K562 (cell line): ENCODE results near the gene TMED4. TPM values are rescaled to one million over a fixed set of nuclear protein-coding genes. Genes with fewer than 3 reads are reported as not detected.

Experiments
- FIP1L1 ChIP-seq: fragments of 200-400 bp; formaldehyde crosslinking; IDR thresholded peaks from 2 replicates; pipeline ENCODE4 v1.6.1; 2018; ENCODE audit warnings: mild to moderate bottlenecking, low read depth, low read length; ENCODE audit not compliant: poor library complexity, severe bottlenecking
- FOXO4 ChIP-seq: fragments of 450-650 bp; formaldehyde crosslinking; IDR thresholded peaks from 2 replicates; pipeline ENCODE4 v1.4.0; 2020; ENCODE audit warnings: mild to moderate bottlenecking, moderate library complexity
- HMG20B ChIP-seq: fragments of 250-450 bp; sonication (Bioruptor Pico); IDR thresholded peaks from 2 replicates; pipeline ENCODE4 v1.5.0; 2021; ENCODE audit warnings: mild to moderate bottlenecking
- MBD1 ChIP-seq: fragments of 250-450 bp; sonication (Bioruptor Pico); IDR thresholded peaks from 2 replicates; pipeline ENCODE4 v1.8.0; 2022; ENCODE audit warnings: inconsistent platforms
- NFIC ChIP-seq: fragments of 450-650 bp; IDR thresholded peaks from 2 replicates; pipeline ENCODE4 v1.6.1; 2017; ENCODE audit warnings: mild to moderate bottlenecking, inconsistent platforms
- NFRKB ChIP-seq: fragments of 450-650 bp; IDR thresholded peaks from 2 replicates; pipeline ENCODE4 v1.6.1; 2016; ENCODE audit warnings: low read depth
- NR1H2 ChIP-seq: sonication (generic); formaldehyde crosslinking; IDR thresholded peaks from 2 replicates; pipeline ENCODE4 v1.4.0; 2020; ENCODE audit warnings: mild to moderate bottlenecking, missing genetic modification reagents
- RHOXF2B ChIP-seq: fragments of 250-450 bp; sonication (Bioruptor Pico); conservative IDR thresholded peaks from 2 replicates; pipeline ENCODE4 v1.5.1; 2021
- SIRT6 ChIP-seq: IDR thresholded peaks from one replicate; pipeline ENCODE4 v1.6.1; 2012; ENCODE audit warnings: low read depth, mild to moderate bottlenecking, control low read depth, inconsistent platforms, low read length, moderate library complexity
- SNIP1 ChIP-seq: fragments of 450-650 bp; IDR thresholded peaks from 2 replicates; pipeline ENCODE4 v1.7.1; 2017; ENCODE audit warnings: low read depth, mild to moderate bottlenecking
- SOX6 ChIP-seq: fragments of 450-650 bp; IDR thresholded peaks from 2 replicates; pipeline ENCODE4 v1.6.1; 2014; ENCODE audit warnings: mild to moderate bottlenecking
- TAF7 ChIP-seq: fragments of 450-650 bp; IDR thresholded peaks from 2 replicates; pipeline ENCODE4 v1.6.1; 2016; ENCODE audit warnings: missing genetic modification characterization, missing compliant biosample characterization
- XRCC5 ChIP-seq: fragments of 200-400 bp; formaldehyde crosslinking; IDR thresholded peaks from 2 replicates; pipeline ENCODE4 v1.6.1; 2017; ENCODE audit warnings: low read depth, mild to moderate bottlenecking, low read length
- YY1 ChIP-seq, 3 experiments: IDR thresholded peaks; 2 replicates each; pipeline ENCODE4 v1.6.1; 2011; ENCODE audit warnings: low read length in 2 of 3, mild to moderate bottlenecking in 2 of 3, moderate library complexity in 2 of 3, borderline replicate concordance in 1 of 3, control low read depth in 1 of 3, low read depth in 1 of 3; ENCODE audit not compliant: insufficient read depth in 3 of 3, insufficient replicate concordance in 2 of 3, control insufficient read depth in 1 of 3, insufficient read length in 1 of 3; ENCODE audit errors: extremely low read depth in 1 of 3
- ZBTB7A ChIP-seq: IDR thresholded peaks from 2 replicates; pipeline ENCODE4 v1.6.1; 2011; ENCODE audit warnings: low read depth, mild to moderate bottlenecking, low read length, moderate library complexity, borderline replicate concordance; ENCODE audit not compliant: control insufficient read depth
- ZFPM2 ChIP-seq: fragments of 250-450 bp; sonication (Bioruptor Pico); IDR thresholded peaks from 2 replicates; pipeline ENCODE4 v1.5.1; 2022; ENCODE audit warnings: mild to moderate bottlenecking
- ZNF592 ChIP-seq: fragments of 450-650 bp; IDR thresholded peaks from 2 replicates; pipeline ENCODE4 v1.6.1; 2017; ENCODE audit warnings: antibody characterized with exemption, mild to moderate bottlenecking
- ZNF655 ChIP-seq: fragments of 250-450 bp; sonication (Bioruptor Pico); IDR thresholded peaks from 2 replicates; pipeline ENCODE4 v1.5.0; 2021
- ZNF830 ChIP-seq: fragments of 250-450 bp; sonication (Bioruptor Pico); IDR thresholded peaks from 2 replicates; pipeline ENCODE4 v1.5.0; 2021; ENCODE audit warnings: mild to moderate bottlenecking
- polyA plus RNA-seq, 8 experiments: library from polyadenylated mRNA; depleted of rRNA in 4 of 8; stranded (reverse) in 5 of 8; unstranded in 3 of 8; fragments of >200 nt; fragmentation: Nextera tagmentation in 2 of 8; fragmentation: Illumina TruSeq in 1 of 8; extraction: Ambion mirVana in 2 of 8; extraction: Trizol in 1 of 8; gene quantifications; 2 replicates each; pipeline versions ENCODE4 v1.2.1 to v1.2.3, GENCODE V29; 2011 to 2014; ENCODE audit warnings: inconsistent platforms in 1 of 8, missing spikeins in 1 of 8
- total RNA-seq, 7 experiments: library from RNA; depleted of rRNA in 6 of 7; stranded (reverse); fragments of >200 nt in 6 of 7; fragmentation: Illumina TruSeq in 2 of 7; extraction: Trizol in 2 of 7; gene quantifications; 2 replicates each; pipeline versions ENCODE4 v1.2.1 to v1.2.3, GENCODE V29; 2011 to 2021; ENCODE audit warnings: low replicate concordance in 1 of 7

TMED4 gene
- total and polyA plus RNA-seq, 9 of the 15 experiments (the other 6 are each of a cell fraction or from before 2014, with no cell fraction given) = 20.3 to 64.0 (median 42.1) TPM

- TF ChIP-seq ZFPM2 (CRISPR knock-in tag) (no peak), ZNF592 (no peak; the same call in 1 of the 2 replicates), SIRT6 (no peak), NFRKB (no peak), NFIC (0 out of 2 replicates have a peak, but pooled peaks have one; percentile 36), FIP1L1 (peak; percentile 89), NR1H2 (CRISPR knock-in tag) (no peak), SOX6 (no peak), SNIP1 (no peak), YY1 (IDR thresholded peaks at IDR 0.05; ENCODE audit: borderline replicate concordance in 1 of 3, control insufficient read depth in 1 of 3, extremely low read depth in 1 of 3, insufficient read depth in 3 of 3, insufficient read length in 1 of 3, insufficient replicate concordance in 2 of 3, low read depth in 1 of 3, low read length in 2 of 3) (peak in 1 of 3 experiments; percentile 38), TAF7 (tag) (peak; percentile 77), HMG20B (CRISPR knock-in tag) (no peak), RHOXF2B (CRISPR knock-in tag) (no peak), ZNF830 (CRISPR knock-in tag) (no peak), ZBTB7A (peak; percentile 74; the same call in 1 of the 2 replicates), FOXO4 (CRISPR knock-in tag) (no peak), XRCC5 (0 out of 2 replicates have a peak, but pooled peaks have one; percentile 28), ZNF655 (CRISPR knock-in tag) (no peak), MBD1 (CRISPR knock-in tag) (no peak)
Measured at GRCh38 chr7:44606341-44607140, 24.5 kb upstream of the TMED4 start, which contains the start of gene OGDH (continued).
